Measurements from ENCODE around the gene DECR2.
"Not testable (repeated sequence)": the region's sequence is repeated elsewhere in the genome, so short reads cannot be mapped to it uniquely, and the experiment has no call there.

Gene DECR2

GRCh38 chr16:376817-377418, 24.8 kb upstream of the DECR2 start:
- DNase-seq (ENCODE audit: low read depth): no peak
- no peak for TF ChIP-seq CTCF (IDR thresholded peaks at IDR 0.05; ENCODE audit: control insufficient read depth, insufficient read depth, low read depth, low read length, missing control alignments)
- no peak overlapping the region for H3K4me3 ChIP-seq (ENCODE audit: control insufficient read depth, low read depth, low read length)

GRCh38 chr16:377419-377951, 24.2 kb upstream of the DECR2 start:
- no peak for DNase-seq (ENCODE audit: low read depth)
- no peak overlapping the region for H3K4me3 ChIP-seq (ENCODE audit: control insufficient read depth, low read depth, low read length)
- TF ChIP-seq CTCF (IDR thresholded peaks at IDR 0.05; ENCODE audit: control insufficient read depth, insufficient read depth, low read depth, low read length, missing control alignments): no peak

- DNase-seq (ENCODE audit: low read depth); H3K4me3 ChIP-seq (ENCODE audit: control insufficient read depth, low read depth, low read length): not testable (repeated sequence)
These were observed 23.4 kb upstream of the DECR2 start for GRCh38 chr16:378113-378820.

- TF ChIP-seq CTCF (IDR thresholded peaks at IDR 0.05; ENCODE audit: control insufficient read depth, insufficient read depth, low read depth, low read length, missing control alignments): no peak
- no peak overlapping the region for H3K4me3 ChIP-seq (ENCODE audit: control insufficient read depth, low read depth, low read length)
- no peak for DNase-seq (ENCODE audit: low read depth)
These were observed 22.9 kb upstream of the DECR2 start for GRCh38 chr16:378821-379182.

- no peak for TF ChIP-seq CTCF (IDR thresholded peaks at IDR 0.05; ENCODE audit: control insufficient read depth, insufficient read depth, low read depth, low read length, missing control alignments)
- no peak overlapping the region for H3K4me3 ChIP-seq (ENCODE audit: control insufficient read depth, low read depth, low read length)
- no peak for DNase-seq (ENCODE audit: low read depth)
These were observed 22.3 kb upstream of the DECR2 start for GRCh38 chr16:379183-379960.

GRCh38 chr16:379961-380761, 21.5 kb upstream of the DECR2 start:
- no peak for DNase-seq (ENCODE audit: low read depth)
- peak overlapping the region; percentile 90 for H3K4me3 ChIP-seq (ENCODE audit: control insufficient read depth, low read depth, low read length)
- no peak for TF ChIP-seq CTCF (IDR thresholded peaks at IDR 0.05; ENCODE audit: control insufficient read depth, insufficient read depth, low read depth, low read length, missing control alignments)
